ENCODE results near the gene FRMD3.

The FRMD3 gene

GRCh38 chr9:83339435-83339834 is 198.8 kb downstream of the FRMD3 start:
- DNase-seq (ENCODE audit: insufficient read length, low spot score), result no peak
- no peak for FAIRE-seq
- no peak for TF ChIP-seq CTCF (IDR thresholded peaks at IDR 0.05; ENCODE audit: insufficient read depth, missing control alignments)

GRCh38 chr9:83336706-83337105 is 201.5 kb downstream of the FRMD3 start:
- TF ChIP-seq CTCF (IDR thresholded peaks at IDR 0.05; ENCODE audit: insufficient read depth, missing control alignments), result no peak
- DNase-seq (ENCODE audit: insufficient read length, low spot score) (no peak), FAIRE-seq (no peak)

GRCh38 chr9:83334320-83334719 is 203.9 kb downstream of the FRMD3 start:
- peak; percentile 96 for TF ChIP-seq CTCF (IDR thresholded peaks at IDR 0.05; ENCODE audit: insufficient read depth, missing control alignments)
- no peak for FAIRE-seq
- DNase-seq (ENCODE audit: insufficient read length, low spot score), result peak; percentile 32

GRCh38 chr9:83330207-83331196 is 207.7 kb downstream of the FRMD3 start:
- no peak for DNase-seq (ENCODE audit: insufficient read length, low spot score)
- FAIRE-seq, result no peak
- no peak for TF ChIP-seq CTCF (IDR thresholded peaks at IDR 0.05; ENCODE audit: insufficient read depth, missing control alignments)

GRCh38 chr9:83327750-83328622 is 210.2 kb downstream of the FRMD3 start:
- DNase-seq (ENCODE audit: insufficient read length, low spot score) (no peak), FAIRE-seq (no peak)
- no peak for TF ChIP-seq CTCF (IDR thresholded peaks at IDR 0.05; ENCODE audit: insufficient read depth, missing control alignments)

GRCh38 chr9:83327323-83327722 is 210.9 kb downstream of the FRMD3 start:
- no peak for FAIRE-seq
- no peak for DNase-seq (ENCODE audit: insufficient read length, low spot score)
- no peak for TF ChIP-seq CTCF (IDR thresholded peaks at IDR 0.05; ENCODE audit: insufficient read depth, missing control alignments)
